LNCaP clone FGC (cell line): ENCODE results near the gene KIF18B.

ENCODE experiments used
- DNase-seq: peaks from one replicate; pipeline ENCODE4 v3.0.0-alpha.2; 2011; ENCODE audit warnings: low read depth
- H3K4me3 ChIP-seq: 2 replicates; pipeline ENCODE4 v1.5.1; 2011; ENCODE audit warnings: mild to moderate bottlenecking, low read depth, low read length, control low read depth
- TF ChIP-seq, protein P1 (sequence below): IDR thresholded peaks from 2 replicates; pipeline ENCODE4 v1.5.1; 2012; ENCODE audit warnings: mild to moderate bottlenecking; ENCODE audit not compliant: control insufficient read depth, insufficient read depth; ENCODE audit errors: extremely low read depth

The KIF18B gene

GRCh38 chr17:44881145-44881544, 66.4 kb downstream of the KIF18B start:
- no peak for DNase-seq
- H3K4me3 ChIP-seq, result no peak overlapping the region

GRCh38 chr17:44880062-44880461, 67.5 kb downstream of the KIF18B start:
- DNase-seq, result no peak
- TF ChIP-seq, protein P1, sequence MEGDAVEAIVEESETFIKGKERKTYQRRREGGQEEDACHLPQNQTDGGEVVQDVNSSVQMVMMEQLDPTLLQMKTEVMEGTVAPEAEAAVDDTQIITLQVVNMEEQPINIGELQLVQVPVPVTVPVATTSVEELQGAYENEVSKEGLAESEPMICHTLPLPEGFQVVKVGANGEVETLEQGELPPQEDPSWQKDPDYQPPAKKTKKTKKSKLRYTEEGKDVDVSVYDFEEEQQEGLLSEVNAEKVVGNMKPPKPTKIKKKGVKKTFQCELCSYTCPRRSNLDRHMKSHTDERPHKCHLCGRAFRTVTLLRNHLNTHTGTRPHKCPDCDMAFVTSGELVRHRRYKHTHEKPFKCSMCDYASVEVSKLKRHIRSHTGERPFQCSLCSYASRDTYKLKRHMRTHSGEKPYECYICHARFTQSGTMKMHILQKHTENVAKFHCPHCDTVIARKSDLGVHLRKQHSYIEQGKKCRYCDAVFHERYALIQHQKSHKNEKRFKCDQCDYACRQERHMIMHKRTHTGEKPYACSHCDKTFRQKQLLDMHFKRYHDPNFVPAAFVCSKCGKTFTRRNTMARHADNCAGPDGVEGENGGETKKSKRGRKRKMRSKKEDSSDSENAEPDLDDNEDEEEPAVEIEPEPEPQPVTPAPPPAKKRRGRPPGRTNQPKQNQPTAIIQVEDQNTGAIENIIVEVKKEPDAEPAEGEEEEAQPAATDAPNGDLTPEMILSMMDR, result no peak
- no peak overlapping the region for H3K4me3 ChIP-seq

More at GRCh38 chr17:44881145-44881544, 66.4 kb downstream of the KIF18B start:
- TF ChIP-seq, protein P1, result no peak

GRCh38 chr17:44879376-44879775, 68.2 kb downstream of the KIF18B start:
- H3K4me3 ChIP-seq, result no peak overlapping the region
- DNase-seq, result no peak
- TF ChIP-seq, protein P1, result no peak

DNA sequence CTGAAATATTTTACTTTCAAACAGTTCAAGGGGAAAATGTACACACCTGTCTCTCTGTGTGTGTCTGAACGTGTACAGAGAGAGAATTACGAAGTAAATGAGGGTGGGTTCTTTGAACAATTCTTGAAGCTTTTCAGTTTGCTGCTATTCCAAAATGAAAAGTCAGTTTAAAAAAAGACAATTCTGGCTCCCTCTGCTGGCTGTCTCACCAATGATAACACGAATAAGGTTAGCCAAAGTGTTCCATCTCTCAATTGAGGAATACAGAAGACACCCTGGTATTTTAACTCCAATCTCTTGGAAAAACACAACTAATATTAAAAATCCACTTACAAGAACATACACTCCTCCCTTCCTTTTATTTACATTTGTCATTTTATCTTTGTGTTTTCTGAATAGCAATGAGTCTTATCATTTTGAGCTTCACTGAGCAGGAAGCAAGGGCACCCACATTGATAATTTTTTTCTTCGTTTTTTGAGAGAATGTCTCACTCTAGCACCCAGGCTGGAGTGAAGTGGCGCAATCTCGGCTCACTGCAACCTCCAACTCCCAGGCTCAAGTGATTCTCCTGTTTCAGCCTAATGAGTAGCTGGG, 68.8 kb downstream of the KIF18B start:
- H3K4me3 ChIP-seq, result no peak overlapping the region
- no peak for DNase-seq
- TF ChIP-seq, protein P1, result peak; percentile 72

- TF ChIP-seq, protein P1, result no peak
Measured at GRCh38 chr17:44877121-44877520, 70.5 kb downstream of the KIF18B start.

GRCh38 chr17:44875761-44876160, 71.8 kb downstream of the KIF18B start:
- TF ChIP-seq, protein P1, result no peak
- no peak overlapping the region for H3K4me3 ChIP-seq
- no peak for DNase-seq

More at GRCh38 chr17:44877121-44877520, 70.5 kb downstream of the KIF18B start:
- DNase-seq, result no peak
- H3K4me3 ChIP-seq, result no peak overlapping the region
